Measurements from ENCODE around the gene TMEM179.

DNA sequence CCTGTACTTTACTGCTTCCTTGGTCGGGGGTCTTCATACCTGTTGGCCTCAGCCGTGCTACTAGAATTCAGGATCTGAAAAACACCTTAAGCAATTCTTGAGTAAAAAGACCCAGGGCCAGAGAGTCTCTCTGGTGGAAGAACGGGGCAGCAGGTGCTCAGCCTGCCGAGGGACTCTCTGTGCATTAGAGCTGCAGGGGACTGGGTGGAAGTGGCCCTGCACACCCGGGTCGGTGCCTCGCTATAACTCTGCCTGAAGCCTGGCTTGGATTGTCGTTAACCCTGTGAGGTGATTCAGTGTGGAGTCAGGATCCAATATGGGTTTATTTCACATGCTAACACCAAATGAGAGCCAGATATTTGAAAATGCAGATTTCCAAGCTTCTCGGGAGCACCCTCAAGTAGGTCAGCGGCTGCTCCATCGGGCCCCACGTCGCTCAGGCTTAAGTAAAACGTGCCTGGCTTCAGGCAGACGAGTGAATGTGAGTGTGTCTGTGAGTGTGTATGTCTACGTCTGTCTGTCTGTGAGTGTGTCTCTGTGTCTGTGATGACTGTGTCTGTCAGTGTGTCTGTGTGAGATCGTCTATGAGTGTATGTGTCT, 60.1 kb downstream of the TMEM179 start:
- TF ChIP-seq FOXP2 (optimal IDR thresholded peaks at IDR 0.05; ENCODE audit: control extremely low read depth, extremely low read length, insufficient read depth) (no peak), POLR2AphosphoS5 (IDR thresholded peaks at IDR 0.05; ENCODE audit: borderline replicate concordance, low read depth, low read length) (no peak), EZH2 (IDR thresholded peaks at IDR 0.05) (no peak)
